Measurements from ENCODE around the gene FBXL13.
"Not testable (repeated sequence)": the region's sequence is repeated elsewhere in the genome, so short reads cannot be mapped to it uniquely, and the experiment has no call there.

FBXL13 gene

DNA sequence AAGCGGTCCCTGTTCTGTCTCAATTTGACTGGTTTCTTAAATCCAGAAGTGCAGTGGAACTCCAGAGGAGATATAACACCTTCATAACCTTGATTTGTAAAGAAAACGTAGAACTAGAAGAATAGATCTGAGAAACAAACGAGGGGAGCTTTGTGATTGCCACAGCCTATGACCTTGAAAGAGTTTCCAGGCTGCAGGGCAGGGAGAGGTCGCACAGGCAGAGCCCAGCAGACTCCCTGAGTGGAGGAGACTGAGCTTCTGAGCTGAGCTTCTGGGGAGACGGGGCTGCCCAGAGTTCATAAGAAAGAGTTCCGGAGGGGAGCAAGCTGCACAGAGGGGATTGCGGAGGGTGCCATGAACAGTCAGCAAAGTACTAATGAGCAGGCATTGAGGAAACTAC, 268.0 kb downstream of the FBXL13 start:
- in situ Hi-C loops (cut with MboI; ENCODE audit: low pct_unique_long_range_greater_than_20kb, low sequenced_read_pairs, unreplicated experiment) = no loop called here
- DNase-seq (ENCODE audit: low spot score) = no peak
- TF ChIP-seq, protein P1, sequence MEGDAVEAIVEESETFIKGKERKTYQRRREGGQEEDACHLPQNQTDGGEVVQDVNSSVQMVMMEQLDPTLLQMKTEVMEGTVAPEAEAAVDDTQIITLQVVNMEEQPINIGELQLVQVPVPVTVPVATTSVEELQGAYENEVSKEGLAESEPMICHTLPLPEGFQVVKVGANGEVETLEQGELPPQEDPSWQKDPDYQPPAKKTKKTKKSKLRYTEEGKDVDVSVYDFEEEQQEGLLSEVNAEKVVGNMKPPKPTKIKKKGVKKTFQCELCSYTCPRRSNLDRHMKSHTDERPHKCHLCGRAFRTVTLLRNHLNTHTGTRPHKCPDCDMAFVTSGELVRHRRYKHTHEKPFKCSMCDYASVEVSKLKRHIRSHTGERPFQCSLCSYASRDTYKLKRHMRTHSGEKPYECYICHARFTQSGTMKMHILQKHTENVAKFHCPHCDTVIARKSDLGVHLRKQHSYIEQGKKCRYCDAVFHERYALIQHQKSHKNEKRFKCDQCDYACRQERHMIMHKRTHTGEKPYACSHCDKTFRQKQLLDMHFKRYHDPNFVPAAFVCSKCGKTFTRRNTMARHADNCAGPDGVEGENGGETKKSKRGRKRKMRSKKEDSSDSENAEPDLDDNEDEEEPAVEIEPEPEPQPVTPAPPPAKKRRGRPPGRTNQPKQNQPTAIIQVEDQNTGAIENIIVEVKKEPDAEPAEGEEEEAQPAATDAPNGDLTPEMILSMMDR (IDR thresholded peaks at IDR 0.05; ENCODE audit: extremely low read depth, insufficient read depth, missing control alignments) = no peak

GRCh38 chr7:102795987-102796595, 278.5 kb downstream of the FBXL13 start:
- DNase-seq (ENCODE audit: low spot score); in situ Hi-C loops (cut with MboI; ENCODE audit: low pct_unique_long_range_greater_than_20kb, low sequenced_read_pairs, unreplicated experiment): not testable (repeated sequence)

- in situ Hi-C loops (cut with MboI; ENCODE audit: low pct_unique_long_range_greater_than_20kb, low sequenced_read_pairs, unreplicated experiment); DNase-seq (ENCODE audit: low spot score): not testable (repeated sequence)
Measured at GRCh38 chr7:102794567-102794966, 280.0 kb downstream of the FBXL13 start.

DNA sequence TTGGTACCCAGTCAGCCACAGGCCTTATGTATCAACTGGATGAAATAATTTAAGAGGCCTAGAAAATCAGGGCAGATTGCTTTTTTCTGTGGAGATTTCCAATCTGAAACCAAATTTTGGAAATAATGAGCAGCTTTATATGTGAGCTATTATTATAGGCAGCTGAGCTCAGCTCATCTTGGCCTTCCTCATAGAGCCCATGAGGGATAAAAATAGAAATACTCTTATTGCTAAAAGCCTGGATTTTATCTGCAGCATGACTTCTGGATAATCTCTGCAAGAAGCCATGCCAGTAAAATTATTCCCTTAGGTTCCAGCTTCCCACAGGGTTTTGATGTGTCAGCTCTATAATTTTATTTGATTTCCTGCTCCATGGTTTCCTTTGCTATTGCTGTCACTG, 282.8 kb downstream of the FBXL13 start:
- in situ Hi-C loops (cut with MboI; ENCODE audit: low pct_unique_long_range_greater_than_20kb, low sequenced_read_pairs, unreplicated experiment); DNase-seq (ENCODE audit: low spot score): not testable (repeated sequence)

GRCh38 chr7:102791367-102791766, 283.2 kb downstream of the FBXL13 start:
- DNase-seq (ENCODE audit: low spot score); in situ Hi-C loops (cut with MboI; ENCODE audit: low pct_unique_long_range_greater_than_20kb, low sequenced_read_pairs, unreplicated experiment): not testable (repeated sequence)

DNA sequence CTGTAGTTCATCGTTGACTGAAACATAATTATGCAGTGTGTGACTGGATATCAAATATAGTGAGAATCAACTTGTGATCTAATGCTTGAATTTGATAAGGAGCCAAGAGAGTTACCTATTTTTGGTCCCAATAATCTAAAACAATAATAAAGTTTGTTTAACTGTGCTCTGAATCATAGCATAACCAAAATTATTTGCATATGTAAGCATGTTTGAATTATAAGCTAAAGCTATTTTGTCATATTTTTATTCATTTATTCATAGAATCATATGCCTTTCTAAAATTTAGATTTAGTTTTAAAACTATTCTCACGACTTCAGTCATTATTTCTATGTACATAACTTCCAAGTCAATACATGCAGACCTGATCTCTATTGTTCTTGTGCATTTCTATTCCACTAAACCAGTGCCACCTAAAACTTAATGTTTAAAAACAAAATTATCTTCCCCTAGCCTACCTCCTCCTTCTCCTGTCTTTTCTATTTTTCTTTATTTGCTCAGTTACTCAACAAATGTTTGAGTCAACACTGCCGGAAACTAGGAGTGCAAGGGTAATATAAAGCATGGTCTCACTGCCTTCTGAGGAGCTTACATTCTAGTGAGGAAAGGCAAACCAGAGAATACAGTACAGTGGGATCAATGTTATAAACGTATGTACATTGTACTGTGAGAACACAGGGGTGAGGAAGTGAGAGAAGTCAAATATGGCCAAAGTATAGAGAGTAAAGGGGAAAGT, 284.1 kb downstream of the FBXL13 start:
- in situ Hi-C loops (cut with MboI; ENCODE audit: low pct_unique_long_range_greater_than_20kb, low sequenced_read_pairs, unreplicated experiment) = not testable (repeated sequence)

DNA sequence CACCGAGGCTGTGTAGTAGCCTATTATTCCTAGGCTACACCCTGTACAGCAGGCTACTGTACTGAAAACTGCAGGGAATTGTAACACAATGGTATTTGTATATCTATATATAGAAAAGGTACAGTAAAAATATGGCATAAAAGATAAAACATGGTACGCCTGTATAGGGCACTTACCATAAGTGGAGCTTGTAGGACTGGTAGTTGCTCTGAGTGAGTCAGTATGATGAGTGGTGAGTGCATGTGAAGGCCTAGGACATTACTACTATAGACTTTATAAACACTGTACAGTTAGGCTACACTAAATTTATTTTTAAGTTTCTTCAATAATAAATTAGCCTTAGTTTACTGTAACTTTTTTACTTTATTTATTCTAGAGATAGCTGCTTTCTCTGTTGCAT, 285.8 kb downstream of the FBXL13 start:
- DNase-seq (ENCODE audit: low spot score); in situ Hi-C loops (cut with MboI; ENCODE audit: low pct_unique_long_range_greater_than_20kb, low sequenced_read_pairs, unreplicated experiment): not testable (repeated sequence)

More for the DNA sequence above, 284.1 kb downstream of the FBXL13 start:
- DNase-seq (ENCODE audit: low spot score) = not testable (repeated sequence)

- in situ Hi-C loops (cut with MboI; ENCODE audit: low pct_unique_long_range_greater_than_20kb, low sequenced_read_pairs, unreplicated experiment); DNase-seq (ENCODE audit: low spot score): not testable (repeated sequence)
Measured at GRCh38 chr7:102780926-102781325, 293.7 kb downstream of the FBXL13 start.

DNA sequence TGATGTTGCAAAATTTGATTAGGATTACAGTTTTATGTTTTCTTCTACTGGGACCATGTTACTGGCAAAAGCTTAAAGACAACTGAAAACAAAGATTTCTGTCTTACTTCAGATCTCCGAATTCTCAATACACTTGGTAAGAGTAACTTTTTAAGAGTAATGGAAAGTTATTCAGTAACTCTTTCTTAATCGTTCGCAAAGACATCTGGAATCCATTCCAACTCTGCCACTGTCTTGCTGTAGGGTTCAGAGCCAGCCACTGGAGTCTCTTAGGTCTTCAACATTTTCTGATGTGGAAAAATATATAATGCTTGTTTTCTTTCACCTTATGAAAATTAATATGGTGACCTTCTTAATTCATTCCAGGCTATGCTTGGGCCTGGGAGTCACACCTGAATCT, 295.9 kb downstream of the FBXL13 start:
- in situ Hi-C loops (cut with MboI; ENCODE audit: low pct_unique_long_range_greater_than_20kb, low sequenced_read_pairs, unreplicated experiment); DNase-seq (ENCODE audit: low spot score): not testable (repeated sequence)

GRCh38 chr7:102776217-102776616, 298.4 kb downstream of the FBXL13 start:
- not testable (repeated sequence) for DNase-seq (ENCODE audit: low spot score)

DNA sequence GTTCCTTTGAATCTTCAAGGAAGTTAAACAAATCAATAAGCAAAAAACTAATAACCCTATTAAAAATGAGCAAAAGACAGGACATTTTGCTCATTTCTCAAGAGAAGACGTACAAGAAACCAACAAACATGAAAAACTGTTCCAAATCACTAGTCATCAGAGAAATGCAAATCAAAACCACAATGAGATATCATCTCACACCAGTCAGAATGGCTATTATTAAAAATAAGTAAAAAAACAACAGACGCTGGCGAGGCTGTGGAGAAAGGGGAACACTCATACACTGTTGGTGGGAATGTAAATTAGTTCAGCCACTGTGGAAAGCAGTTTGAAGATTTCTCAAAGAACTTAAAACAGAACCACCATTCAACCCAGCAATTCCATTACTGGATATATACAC, 304.1 kb downstream of the FBXL13 start:
- not testable (repeated sequence) for DNase-seq (ENCODE audit: low spot score)
- in situ Hi-C loops (cut with MboI; ENCODE audit: low pct_unique_long_range_greater_than_20kb, low sequenced_read_pairs, unreplicated experiment) = loop anchor here (25.0 kb wide), 1 partner anchor 292 kb away; the partner anchor contains the start of gene FBXL13

More at GRCh38 chr7:102776217-102776616, 298.4 kb downstream of the FBXL13 start:
- in situ Hi-C loops (cut with MboI; ENCODE audit: low pct_unique_long_range_greater_than_20kb, low sequenced_read_pairs, unreplicated experiment) = not testable (repeated sequence)

GRCh38 chr7:102769657-102770192, 304.9 kb downstream of the FBXL13 start:
- DNase-seq (ENCODE audit: low spot score) = not testable (repeated sequence)
- in situ Hi-C loops (cut with MboI; ENCODE audit: low pct_unique_long_range_greater_than_20kb, low sequenced_read_pairs, unreplicated experiment) = loop anchor here (25.0 kb wide), 1 partner anchor 293 kb away; the partner anchor contains the start of gene FBXL13

DNA sequence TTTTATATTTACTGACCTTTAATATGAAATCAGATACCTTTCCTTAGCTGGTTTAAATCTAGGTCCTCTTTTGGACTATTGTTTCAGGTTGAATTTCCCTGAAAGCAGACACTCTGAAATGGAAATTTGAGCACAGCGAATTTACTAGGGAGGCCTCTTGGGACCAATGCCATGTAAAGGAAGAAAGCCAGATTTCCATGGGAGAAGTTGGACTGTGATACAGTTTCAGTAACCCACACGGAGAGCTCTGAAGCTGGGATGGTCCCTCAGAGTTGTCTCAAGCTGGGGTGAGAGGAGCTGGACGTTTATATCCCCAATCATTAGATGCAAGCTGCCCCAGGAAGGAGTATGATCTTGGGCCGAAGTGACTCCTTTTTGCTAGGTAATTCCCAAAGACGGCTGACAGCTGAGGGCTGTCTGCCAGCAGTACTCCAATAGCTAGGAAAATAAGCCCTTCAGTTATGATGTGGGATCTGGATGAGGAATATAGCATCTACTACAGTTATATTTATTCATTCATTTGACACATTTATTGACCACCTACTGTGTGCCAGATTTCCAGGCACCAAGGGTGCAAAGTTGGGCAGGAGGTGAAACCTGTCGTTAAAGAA, 311.2 kb downstream of the FBXL13 start:
- in situ Hi-C loops (cut with MboI; ENCODE audit: low pct_unique_long_range_greater_than_20kb, low sequenced_read_pairs, unreplicated experiment) = loop anchor here (25.0 kb wide), 1 partner anchor 299 kb away; the partner anchor contains the start of gene FBXL13
- not testable (repeated sequence) for DNase-seq (ENCODE audit: low spot score)
